HG03066 (cell line): ENCODE measurements around the gene FOXK2.
A peak's percentile ranks its signal among the peaks of the same experiment; 100 is the strongest.

ENCODE experiments used
- ATAC-seq: cut with Tn5 transposase; IDR thresholded peaks from one replicate; pipeline ENCODE4 v1.9.1; 2021; ENCODE audit warnings: low read depth; ENCODE audit not compliant: unreplicated experiment

Gene FOXK2

GRCh38 chr17:82630212-82630611, 110.7 kb downstream of the FOXK2 start:
- ATAC-seq: no peak

DNA sequence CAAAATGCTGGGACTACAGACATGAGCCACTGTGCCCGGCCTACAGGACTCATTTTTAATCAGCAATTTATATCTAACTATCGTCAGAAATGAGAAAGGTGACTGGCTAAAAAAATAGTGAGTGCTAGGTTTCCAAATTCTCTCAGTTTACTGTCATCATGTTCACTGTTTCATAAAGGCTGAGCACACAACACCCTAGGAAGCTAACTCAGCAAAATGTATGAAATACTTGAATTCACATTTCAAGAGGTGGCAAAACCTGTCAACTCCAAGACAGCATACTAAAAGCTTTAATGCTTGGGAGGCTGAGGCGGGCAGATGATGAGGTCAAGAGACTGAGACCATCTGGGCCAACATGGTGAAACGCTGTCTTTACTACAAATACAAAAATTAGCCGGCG, 112.0 kb downstream of the FOXK2 start:
- no peak for ATAC-seq

DNA sequence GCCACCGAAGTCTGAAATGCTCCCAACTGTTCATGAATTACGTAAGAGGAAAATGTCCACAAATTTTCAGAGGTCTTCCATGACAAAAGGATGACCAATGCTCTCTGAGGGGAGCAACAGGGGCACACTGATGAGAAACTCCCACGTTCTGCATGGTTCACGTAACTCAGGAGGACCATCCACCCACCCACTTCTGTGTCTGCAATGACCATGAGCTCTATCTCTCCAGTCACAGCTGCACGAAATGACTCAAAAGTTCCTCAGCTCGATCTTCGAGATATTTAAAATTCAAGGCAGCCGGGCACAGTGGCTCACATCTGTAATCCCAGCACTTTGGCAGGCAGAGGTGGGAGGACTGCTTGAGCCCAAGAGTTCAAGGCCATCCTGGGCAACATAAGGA, 112.9 kb downstream of the FOXK2 start:
- no peak for ATAC-seq

DNA sequence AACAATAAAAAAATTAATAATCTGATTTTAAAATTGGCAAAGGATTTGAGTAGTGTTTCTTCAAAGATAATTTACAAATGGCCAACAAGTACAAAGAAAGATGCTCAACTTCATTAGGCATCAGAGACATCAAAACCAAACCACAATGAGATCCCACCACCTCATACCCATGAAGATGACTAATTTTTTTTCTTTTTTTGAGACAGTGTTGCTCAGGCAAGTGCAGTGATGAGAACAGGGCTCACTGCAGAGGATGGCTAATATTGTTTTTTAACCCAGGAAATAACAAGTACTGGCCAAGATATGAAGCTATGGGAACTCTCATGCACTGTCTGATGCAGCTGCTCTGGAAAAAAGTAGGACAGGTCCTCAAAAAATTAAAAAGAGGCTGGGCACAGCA, 113.8 kb downstream of the FOXK2 start:
- ATAC-seq: no peak

- no peak for ATAC-seq
Measured at GRCh38 chr17:82636626-82637598, 117.4 kb downstream of the FOXK2 start.

DNA sequence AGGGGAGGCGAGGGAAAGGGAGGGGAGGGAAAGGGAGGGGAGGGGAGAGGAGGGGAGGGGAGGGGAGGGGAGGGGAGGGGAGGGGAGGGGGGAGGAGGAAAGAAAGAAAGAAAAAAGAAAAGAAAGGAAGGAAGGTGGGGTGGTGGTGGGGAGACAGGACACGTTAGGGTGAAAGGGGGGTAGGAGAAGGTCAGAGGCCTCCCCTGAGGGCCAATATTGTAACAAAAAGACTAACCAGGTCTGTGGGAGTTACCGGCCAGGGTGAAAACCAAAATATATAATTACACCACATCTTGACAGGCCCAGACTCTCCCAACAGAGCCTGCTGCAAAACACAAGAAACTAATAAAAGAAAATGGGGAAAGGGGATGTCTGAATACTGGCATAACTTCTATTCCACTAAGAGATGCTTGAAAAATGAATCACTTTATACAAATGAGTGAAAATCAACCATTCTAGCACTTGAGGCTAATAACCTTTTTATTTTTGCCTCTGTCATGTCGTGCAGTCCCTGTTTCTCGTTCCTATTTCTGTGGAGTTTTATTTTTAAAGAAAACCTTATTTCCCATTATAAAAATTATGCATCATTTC, 118.7 kb downstream of the FOXK2 start:
- ATAC-seq: no peak

DNA sequence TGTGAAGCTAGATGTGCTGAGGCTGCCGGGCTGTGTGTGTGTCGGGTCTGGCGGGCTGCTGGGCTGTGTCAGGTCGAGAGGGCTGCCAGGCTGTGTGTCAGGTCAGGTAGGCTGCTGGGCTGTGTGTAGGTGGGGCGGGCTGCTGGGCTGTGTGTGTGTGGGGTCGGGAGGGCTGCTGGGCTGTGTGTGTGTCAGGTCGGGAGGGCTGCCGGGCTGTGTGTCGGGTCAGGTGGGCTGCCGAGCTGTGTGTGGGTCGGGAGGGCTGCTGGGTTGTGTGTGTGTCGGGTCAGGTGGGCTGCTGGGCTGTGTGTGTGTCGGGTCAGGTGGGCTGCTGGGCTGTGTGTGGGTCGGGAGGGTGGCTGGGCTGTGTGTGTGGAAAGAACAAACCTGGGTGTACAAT, 120.1 kb downstream of the FOXK2 start:
- no peak for ATAC-seq

GRCh38 chr17:82640036-82640435, 120.5 kb downstream of the FOXK2 start:
- no peak for ATAC-seq

GRCh38 chr17:82642022-82642421, 122.5 kb downstream of the FOXK2 start:
- no peak for ATAC-seq

- ATAC-seq: no peak
Measured at GRCh38 chr17:82644148-82644547, 124.6 kb downstream of the FOXK2 start.

- no peak for ATAC-seq
Measured at GRCh38 chr17:82645516-82645915, 126.0 kb downstream of the FOXK2 start.

DNA sequence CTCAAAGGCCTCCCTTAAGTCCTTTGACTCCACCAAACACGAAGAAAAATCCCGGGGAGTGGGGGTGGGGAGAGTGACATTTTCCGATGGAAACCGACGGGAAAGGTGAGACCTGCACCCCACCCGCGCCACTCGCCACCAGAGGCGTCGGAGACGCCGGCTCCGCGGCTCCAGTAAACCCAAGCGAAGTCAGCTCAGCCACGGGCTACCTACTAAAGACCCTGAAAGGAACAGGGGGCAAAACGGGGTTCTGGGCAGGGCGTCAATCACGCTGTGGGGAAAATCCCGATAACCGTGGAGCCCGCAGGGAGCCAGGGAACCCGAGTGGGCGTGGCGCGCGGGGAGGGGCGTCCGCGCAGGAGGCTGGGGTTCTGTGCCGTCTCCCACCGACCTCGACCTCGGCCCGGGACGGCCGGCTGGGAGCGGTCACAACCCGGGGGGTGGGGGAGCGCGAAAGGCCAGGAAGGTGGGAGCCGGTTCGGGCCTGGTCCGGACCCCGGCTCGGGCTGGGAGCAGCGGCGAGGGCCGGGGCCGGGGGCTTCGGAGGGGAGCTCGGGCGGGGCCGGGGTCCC, 128.1 kb downstream of the FOXK2 start:
- ATAC-seq: peak; percentile 16

DNA sequence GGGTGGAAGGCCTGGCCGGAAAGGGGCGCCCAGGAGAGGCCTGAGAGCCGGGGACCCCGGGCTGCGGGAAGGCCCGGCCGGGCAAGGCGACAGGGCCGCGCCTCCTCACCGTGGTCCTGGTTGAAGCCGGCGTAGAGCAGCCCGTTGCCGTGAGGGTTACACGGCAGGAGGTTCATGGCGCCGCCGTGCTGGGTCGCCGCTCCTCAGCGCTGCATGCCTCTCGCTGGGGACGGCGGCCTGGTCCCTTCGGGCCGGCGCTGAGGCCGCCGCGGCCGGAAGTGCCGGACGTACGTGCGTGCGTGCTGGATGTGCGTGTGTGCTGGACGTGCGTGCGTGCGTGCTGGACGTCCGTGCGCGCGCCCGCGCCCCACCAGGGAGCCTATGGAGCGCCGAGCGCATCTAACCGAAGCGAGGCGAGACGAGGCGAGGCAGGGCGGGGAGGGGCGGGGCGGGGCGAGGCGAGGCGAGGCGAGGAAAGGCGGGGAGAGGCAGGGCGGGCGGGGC, 128.7 kb downstream of the FOXK2 start, which contains the start of gene WDR45B:
TSS of gene WDR45B (minus strand) at position 280 of the 504 bp plus-strand sequence. CDS start at position 176, 104 bp downstream.
- peak; percentile 80 for ATAC-seq

DNA sequence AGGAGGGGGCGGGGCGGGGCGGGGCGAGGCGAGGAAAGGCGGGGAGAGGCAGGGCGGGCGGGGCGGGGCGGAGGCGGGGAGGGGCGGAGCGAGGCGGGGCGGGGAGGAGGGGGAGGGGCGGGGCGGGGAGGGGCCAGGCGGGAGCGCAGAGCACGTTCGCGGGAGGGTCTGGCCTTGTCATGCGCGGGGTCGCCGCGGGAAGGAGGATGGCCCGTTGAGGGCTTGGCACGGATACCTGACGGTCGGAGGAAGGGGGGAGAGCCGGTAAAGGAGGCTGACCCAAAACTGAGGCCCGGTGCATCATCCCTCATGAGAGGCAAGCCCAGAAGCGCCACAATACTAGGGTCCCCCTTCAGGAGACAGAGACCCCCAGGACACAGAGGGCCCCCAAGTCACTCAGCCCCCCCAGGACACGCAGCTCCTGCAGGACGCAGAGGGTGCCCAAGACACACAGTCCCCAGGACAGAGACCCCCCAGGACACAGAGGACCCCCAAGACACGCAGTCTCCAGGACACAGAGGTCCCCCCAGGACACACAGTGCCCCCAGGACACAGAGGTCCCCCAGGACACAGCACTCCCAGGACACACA, 129.3 kb downstream of the FOXK2 start:
- no peak for ATAC-seq

GRCh38 chr17:82649501-82650261, 130.1 kb downstream of the FOXK2 start:
- no peak for ATAC-seq

- ATAC-seq: no peak
Measured at GRCh38 chr17:82650723-82651122, 131.2 kb downstream of the FOXK2 start.

DNA sequence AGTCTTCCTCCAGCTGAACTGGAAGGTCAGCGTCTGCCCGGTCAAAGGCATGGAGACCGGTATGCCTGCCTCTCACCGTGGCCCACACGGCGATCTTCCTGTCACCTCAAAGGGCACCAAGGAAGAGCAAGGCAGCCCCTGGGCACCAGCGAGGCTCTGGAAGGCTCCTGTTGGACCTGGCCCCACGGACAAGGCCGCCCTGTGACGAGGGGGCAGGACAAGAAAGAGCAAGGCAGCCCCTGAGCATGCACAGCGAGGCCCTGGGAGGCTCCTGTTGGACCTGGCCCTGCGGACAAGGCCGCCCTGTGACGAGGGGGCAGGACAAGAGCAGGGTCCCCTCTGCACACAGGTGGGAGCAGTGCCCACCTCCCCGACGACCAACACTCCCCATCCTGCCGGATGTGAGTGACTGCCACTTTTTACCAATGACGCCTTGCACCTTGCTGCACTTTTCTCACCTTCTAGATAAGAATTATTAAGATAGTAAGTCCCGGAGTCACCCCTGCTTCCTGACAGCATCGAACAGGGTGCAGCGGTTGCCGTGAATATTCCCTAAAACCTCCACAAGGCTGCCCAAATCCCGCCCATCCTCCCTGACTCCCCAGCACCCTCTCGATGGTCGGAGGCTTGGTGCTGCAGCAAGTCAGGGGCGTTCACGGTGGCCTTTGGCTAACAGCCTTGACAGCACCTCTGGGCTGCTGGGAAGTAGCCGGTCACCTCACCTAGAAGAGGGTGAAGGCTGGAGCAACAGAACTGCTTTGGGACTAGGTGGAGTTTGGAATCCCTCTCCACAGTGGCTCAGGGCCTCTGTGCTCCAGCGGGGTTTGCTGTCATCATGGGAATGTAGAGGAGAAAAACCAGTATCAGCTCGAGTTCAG, 134.4 kb downstream of the FOXK2 start:
- no peak for ATAC-seq
